GM10248 (cell line): ENCODE data around the gene ALPP.

Experiments
- CTCF ChIA-PET: fragments of 300-600 bp; sonication (Branson Sonifier 250); formaldehyde crosslinking; extraction: SDS; loops from one replicate; lab custom pipeline; 2021; ENCODE audit warnings: antibody characterized with exemption; lab: Yijun Ruan, JAX
- POLR2A ChIA-PET: fragments of 350-650 bp; sonication (Branson Sonifier 250); formaldehyde crosslinking; extraction: SDS; loops from one replicate; lab custom pipeline; 2020; ENCODE audit warnings: antibody characterized with exemption; lab: Yijun Ruan, JAX
- DNase-seq: peaks from one replicate; pipeline ENCODE4 v3.0.0; 2012; ENCODE audit errors: extremely low spot score
- TF ChIP-seq, protein P1 (sequence below): IDR thresholded peaks from 2 replicates; pipeline ENCODE4 v1.5.1; 2012; ENCODE audit warnings: mild to moderate bottlenecking, low read depth; ENCODE audit errors: extremely low read depth, missing control alignments, control extremely low read depth

The ALPP gene

DNA sequence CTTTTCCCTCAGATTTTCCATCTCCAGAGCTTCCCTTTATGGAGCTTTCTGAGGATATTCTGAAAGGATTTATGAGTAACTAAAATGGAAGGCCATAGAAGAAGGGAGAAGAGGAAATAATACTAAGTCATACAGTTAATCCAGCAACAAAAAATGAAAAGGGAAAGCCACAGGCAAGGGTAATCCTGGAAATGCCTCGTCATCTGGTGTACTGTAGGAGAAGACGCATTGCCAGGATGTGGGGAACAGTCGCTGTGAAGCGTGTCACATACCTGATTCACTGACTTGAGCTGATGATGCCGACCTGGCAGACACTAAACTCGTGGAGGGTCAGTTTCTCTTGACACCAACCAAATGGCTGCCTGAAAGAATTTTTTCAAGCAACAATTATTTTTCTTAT is 34.7 kb upstream of the ALPP start:
- CTCF ChIA-PET = interaction anchor here (1.1 to 2.1 kb wide), 3 partner anchors 7 to 17 kb away, joined by 3 to 7 read pairs (median 4); no protein-coding TSS in a partner anchor
- POLR2A ChIA-PET = no interaction called here
- TF ChIP-seq, protein P1, sequence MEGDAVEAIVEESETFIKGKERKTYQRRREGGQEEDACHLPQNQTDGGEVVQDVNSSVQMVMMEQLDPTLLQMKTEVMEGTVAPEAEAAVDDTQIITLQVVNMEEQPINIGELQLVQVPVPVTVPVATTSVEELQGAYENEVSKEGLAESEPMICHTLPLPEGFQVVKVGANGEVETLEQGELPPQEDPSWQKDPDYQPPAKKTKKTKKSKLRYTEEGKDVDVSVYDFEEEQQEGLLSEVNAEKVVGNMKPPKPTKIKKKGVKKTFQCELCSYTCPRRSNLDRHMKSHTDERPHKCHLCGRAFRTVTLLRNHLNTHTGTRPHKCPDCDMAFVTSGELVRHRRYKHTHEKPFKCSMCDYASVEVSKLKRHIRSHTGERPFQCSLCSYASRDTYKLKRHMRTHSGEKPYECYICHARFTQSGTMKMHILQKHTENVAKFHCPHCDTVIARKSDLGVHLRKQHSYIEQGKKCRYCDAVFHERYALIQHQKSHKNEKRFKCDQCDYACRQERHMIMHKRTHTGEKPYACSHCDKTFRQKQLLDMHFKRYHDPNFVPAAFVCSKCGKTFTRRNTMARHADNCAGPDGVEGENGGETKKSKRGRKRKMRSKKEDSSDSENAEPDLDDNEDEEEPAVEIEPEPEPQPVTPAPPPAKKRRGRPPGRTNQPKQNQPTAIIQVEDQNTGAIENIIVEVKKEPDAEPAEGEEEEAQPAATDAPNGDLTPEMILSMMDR = no peak
- no peak for DNase-seq

DNA sequence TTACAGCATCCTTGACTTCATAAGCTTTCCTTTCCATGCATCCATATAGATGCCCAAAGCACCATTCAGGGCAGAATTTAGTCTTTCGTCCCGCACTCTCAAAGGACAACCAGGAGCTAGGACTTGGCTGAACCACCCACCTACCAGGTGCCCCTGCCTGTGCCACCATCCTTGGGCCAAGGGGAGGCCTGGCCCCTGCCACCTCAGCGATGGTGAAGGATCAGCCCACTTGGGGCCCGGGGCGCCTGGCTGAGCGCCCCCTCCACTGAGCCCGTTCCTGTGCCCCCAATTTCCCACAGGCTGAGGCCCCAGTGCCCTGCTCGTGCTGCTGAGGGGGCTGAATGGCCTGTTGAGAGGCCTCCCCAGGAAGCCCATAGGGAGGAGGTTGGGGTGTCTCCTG is 33.3 kb upstream of the ALPP start:
- TF ChIP-seq, protein P1 = no peak
- CTCF ChIA-PET = interaction anchor here (1.8 kb wide), 1 partner anchor 9 kb away, joined by 4 read pairs; no protein-coding TSS in a partner anchor
- DNase-seq = no peak
- POLR2A ChIA-PET = no interaction called here

- ChIA-PET POLR2A (no interaction called here), CTCF (no interaction called here)
- TF ChIP-seq, protein P1 = no peak
- DNase-seq = no peak
These were observed 31.2 kb upstream of the ALPP start for GRCh38 chr2:232347369-232347768.

GRCh38 chr2:232348936-232349335 is 29.6 kb upstream of the ALPP start:
- TF ChIP-seq, protein P1 = no peak
- ChIA-PET CTCF (no interaction called here), POLR2A (no interaction called here)
- no peak for DNase-seq

GRCh38 chr2:232349546-232349945 is 29.0 kb upstream of the ALPP start:
- no peak for DNase-seq
- ChIA-PET CTCF (interaction anchor here (1.0 kb wide), 1 partner anchor 90 kb away, joined by 5 read pairs; no protein-coding TSS in a partner anchor), POLR2A (no interaction called here)
- TF ChIP-seq, protein P1 = no peak

DNA sequence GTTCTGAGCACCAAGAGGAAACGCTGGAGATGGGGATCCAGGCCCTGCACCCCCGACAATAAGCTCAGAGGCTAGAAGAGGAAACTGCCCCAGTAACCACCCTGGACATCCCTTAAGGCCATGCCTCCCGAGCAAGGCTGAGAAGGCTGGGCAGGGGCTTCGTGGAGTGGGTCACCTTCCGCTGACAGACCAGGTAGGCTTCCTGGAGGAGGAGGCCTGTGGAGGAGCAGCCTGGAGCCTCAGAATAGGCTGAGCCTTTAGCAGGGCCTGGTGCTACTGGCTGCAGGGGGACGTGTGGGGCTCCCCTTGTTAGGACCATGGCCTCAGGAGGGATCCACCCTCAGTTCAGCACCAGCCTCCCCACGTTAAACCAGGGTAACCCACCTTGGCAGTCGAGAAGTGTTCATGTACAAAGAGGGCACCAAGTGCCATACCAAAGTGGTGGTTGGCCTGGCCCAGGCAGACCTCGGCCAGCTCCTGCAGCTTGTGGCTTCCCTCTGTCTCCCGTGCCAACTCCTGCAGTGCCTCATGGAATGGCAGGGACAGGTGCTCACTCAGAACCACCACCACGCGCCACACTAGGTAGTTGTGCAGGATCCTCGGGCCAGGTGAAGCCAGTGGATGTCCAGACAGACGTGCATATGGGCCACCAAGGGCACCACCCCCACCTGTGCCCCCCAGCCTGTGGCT is 28.5 kb upstream of the ALPP start:
- ChIA-PET CTCF (interaction anchor here (1.0 to 1.4 kb wide), 2 partner anchors 16 to 90 kb away, joined by 3 to 5 read pairs; no protein-coding TSS in a partner anchor), POLR2A (no interaction called here)
- no peak for DNase-seq
- TF ChIP-seq, protein P1 = no peak
